Peyer's patch (tissue), 4 donors: ENCODE data around the gene TSSC4.
A peak's percentile ranks its signal among the peaks of the same experiment; 100 is the strongest.

Source experiments
- CTCF ChIP-seq, 6 experiments: fragments of 450-650 bp in 4 of 6; fragments of 200-600 bp in 2 of 6; sonication (generic) in 1 of 6; IDR thresholded peaks; one replicate each; pipeline ENCODE4 v1.5.1; 2017 to 2019; ENCODE audit warnings: antibody characterized with exemption in 6 of 6, mild to moderate bottlenecking in 3 of 6, moderate library complexity in 1 of 6
- POLR2A ChIP-seq, 2 donors: fragments of 450-650 bp; IDR thresholded peaks; one replicate each; pipeline ENCODE4 v1.5.1; 2017; ENCODE audit warnings: antibody characterized with exemption in 2 of 2, mild to moderate bottlenecking in 2 of 2, moderate library complexity in 2 of 2

GRCh38 chr11:2376751-2377451 is 23.6 kb upstream of the TSSC4 start, which contains the start of gene CD81:
- TF ChIP-seq CTCF (IDR thresholded peaks at IDR 0.05) (peak in 1 of 6 experiments; percentile 10), POLR2A (IDR thresholded peaks at IDR 0.05) (no peak)
